CD4-positive, alpha-beta memory T cell (primary cell): ENCODE results near the gene CAPN2. TPM values are rescaled to one million over a fixed set of nuclear protein-coding genes. Genes with fewer than 3 reads are reported as not detected.

Experiments used
- CTCF ChIA-PET: fragments of 350-600 bp; sonication (Branson Sonifier 250); formaldehyde crosslinking; loops from one replicate; lab custom pipeline; 2021; ENCODE audit warnings: inconsistent platforms; ENCODE audit not compliant: partially characterized antibody; lab: Charles Lee
- POLR2A ChIA-PET: fragments of 350-600 bp; sonication (Branson Sonifier 250); formaldehyde crosslinking; loops from one replicate; lab custom pipeline; 2021; ENCODE audit not compliant: partially characterized antibody; lab: Charles Lee
- DNase-seq, 5 donors: peaks; one replicate each; pipeline versions ENCODE4 v3.0.0 to v3.0.0-alpha.2; 2020 to 2022; ENCODE audit warnings: mixed read lengths in 1 of 5
- H3K27ac ChIP-seq: one replicate; pipeline ENCODE4 v1.7.0; 2013; ENCODE audit warnings: low read depth, low read length
- H3K27me3 ChIP-seq: 2 replicates; pipeline ENCODE4 v1.7.0; 2013; ENCODE audit warnings: mild to moderate bottlenecking, low read length, moderate library complexity; ENCODE audit not compliant: insufficient read depth
- H3K36me3 ChIP-seq: 2 replicates; pipeline ENCODE4 v1.7.0; 2013; ENCODE audit warnings: mild to moderate bottlenecking, low read length, moderate library complexity; ENCODE audit not compliant: insufficient read depth
- H3K4me1 ChIP-seq: 2 replicates; pipeline ENCODE4 v1.7.0; 2013; ENCODE audit warnings: mild to moderate bottlenecking, low read length, moderate library complexity; ENCODE audit not compliant: insufficient read depth
- H3K4me3 ChIP-seq, 2 donors: one replicate each; pipeline ENCODE4 v1.7.0; 2013; ENCODE audit warnings: low read length in 2 of 2, mild to moderate bottlenecking in 1 of 2
- H3K9me3 ChIP-seq, 2 donors: one replicate each; pipeline ENCODE4 v1.7.0; 2013; ENCODE audit warnings: low read length in 2 of 2, control low read depth in 1 of 2; ENCODE audit not compliant: control insufficient read depth in 1 of 2
- H3K27ac Mint-ChIP-seq, 7 donors: one replicate each; pipeline ENCODE4 v1.8.0; 2020 to 2021; ENCODE audit warnings: mixed read lengths in 7 of 7, mild to moderate bottlenecking in 6 of 7, inconsistent platforms in 3 of 7, moderate library complexity in 3 of 7
- H3K27me3 Mint-ChIP-seq, 2 donors: one replicate each; pipeline ENCODE4 v1.8.0; 2020 to 2021; ENCODE audit warnings: mixed read lengths in 2 of 2
- H3K36me3 Mint-ChIP-seq, 2 donors: one replicate each; pipeline ENCODE4 v1.8.0; 2020 to 2021; ENCODE audit warnings: mixed read lengths in 2 of 2, inconsistent platforms in 1 of 2, mild to moderate bottlenecking in 1 of 2
- H3K4me1 Mint-ChIP-seq, 4 donors: one replicate each; pipeline ENCODE4 v1.8.0; 2020 to 2021; ENCODE audit warnings: mixed read lengths in 4 of 4, mild to moderate bottlenecking in 1 of 4
- H3K4me3 Mint-ChIP-seq, 8 donors: one replicate each; pipeline ENCODE4 v1.8.0; 2020 to 2021; ENCODE audit warnings: mixed read lengths in 8 of 8, mild to moderate bottlenecking in 7 of 8, moderate library complexity in 6 of 8, inconsistent platforms in 3 of 8
- H3K9me3 Mint-ChIP-seq, 8 donors: one replicate each; pipeline ENCODE4 v1.8.0; 2020 to 2021; ENCODE audit warnings: mixed read lengths in 8 of 8, mild to moderate bottlenecking in 5 of 8, inconsistent platforms in 3 of 8, moderate library complexity in 1 of 8
- intact Hi-C: fragments of 100-400 bp; cut with micrococcal nuclease; formaldehyde crosslinking; loops from one replicate; pipeline ENCODE4 v1.15.1; 2023
- polyA plus RNA-seq, 2 donors: library from polyadenylated mRNA; unstranded; fragments of 300-500 nt; fragmentation: Illumina TruSeq; gene quantifications; one replicate each; pipeline ENCODE4 v1.2.3, GENCODE V29; 2021
- total RNA-seq, 2 experiments: library from RNA; stranded (reverse); gene quantifications; one replicate each; pipeline ENCODE4 v1.2.3, GENCODE V29; 2021

Gene CAPN2
- total RNA-seq (100 to 1,000 TPM; 178 to 180 TPM), polyA plus RNA-seq (100 to 1,000 TPM; 146 to 231 TPM)

GRCh38 chr1:223712194-223712849 lies at the start of gene CAPN2:
Gene CAPN2, plus strand, starts transcription at chr1:223712539. Its CDS starts 102 bp downstream, at chr1:223712641.
- peaks cover 50 to 75% (median 58%) of the 10 kb centered on the region in 4 donors for H3K4me1 Mint-ChIP-seq
- no peaks in the 10 kb centered on the region for H3K27me3 Mint-ChIP-seq
- Histone ChIP-seq H3K27ac (peak within 1 kb of the TSS; percentile 79), H3K27me3 (no peaks in the 10 kb centered on the region), H3K4me3 (peak within 1 kb of the TSS; percentile 53 to 74), H3K9me3 (no peaks in the 10 kb centered on the region), H3K4me1 (peaks cover 61% of the 10 kb centered on the region), H3K36me3 (no peaks in the 10 kb centered on the region)
- H3K4me3 Mint-ChIP-seq = peak within 1 kb of the TSS; percentile 86 to 95 (median 88)
- H3K27ac Mint-ChIP-seq = peak within 1 kb of the TSS; percentile 91 to 98 (median 94)
- H3K36me3 Mint-ChIP-seq = peaks cover 8 to 13% of the 10 kb centered on the region in 2 donors
- no peaks in the 10 kb centered on the region for H3K9me3 Mint-ChIP-seq
- ChIA-PET CTCF (interaction anchor here (0.8 to 5.2 kb wide), 13 partner anchors 9 to 134 kb away, joined by 3 to 100 read pairs (median 5); no protein-coding TSS in a partner anchor), POLR2A (interaction anchor here (0.7 to 4.7 kb wide), 16 partner anchors 9 to 999 kb away, joined by 3 to 71 read pairs (median 4); partner anchors contain the start of gene TP53BP2)
- intact Hi-C loops = loop anchor here (1.0 to 5.0 kb wide), 3 partner anchors 14 to 135 kb away; partner anchors contain the start of gene TP53BP2
- DNase-seq = peak; percentile 54 to 67 (median 62)

DNA sequence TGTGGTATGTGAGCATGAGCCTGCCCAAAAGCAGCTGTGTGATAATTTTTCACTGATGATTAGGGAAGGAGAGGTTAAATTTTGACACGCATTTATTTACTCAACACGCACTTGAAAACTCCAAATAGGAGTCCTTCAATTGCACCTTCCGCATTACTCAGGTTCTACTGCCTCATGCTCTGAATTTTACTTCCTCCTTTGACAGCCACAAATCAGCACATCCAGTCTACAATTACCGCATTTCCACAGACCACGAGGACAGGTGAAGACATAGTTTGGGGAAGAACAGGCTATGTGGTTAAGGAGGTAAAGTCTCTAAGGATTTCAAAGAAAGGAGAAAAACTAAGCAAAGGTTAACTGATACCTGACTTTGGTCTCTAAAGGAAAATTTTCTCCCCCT lies 49.4 kb upstream of the CAPN2 start:
- no peaks in the 10 kb centered on the region for H3K9me3 ChIP-seq
- Mint-ChIP-seq H3K27ac (no peak overlapping the region), H3K27me3 (peaks cover 0 to 1% of the 10 kb centered on the region in 2 donors), H3K36me3 (no peaks in the 10 kb centered on the region), H3K4me1 (peaks cover 0 to 1% (median 0%) of the 10 kb centered on the region in 4 donors), H3K4me3 (no peak overlapping the region), H3K9me3 (peaks cover 0 to 2% (median 0%) of the 10 kb centered on the region in 8 donors)
- intact Hi-C loops = no loop called here
- no peak overlapping the region for H3K4me3 ChIP-seq
- no peaks in the 10 kb centered on the region for H3K36me3 ChIP-seq
- POLR2A ChIA-PET = no interaction called here
- CTCF ChIA-PET = no interaction called here
- DNase-seq = no peak
- H3K4me1 ChIP-seq = no peaks in the 10 kb centered on the region
- H3K27me3 ChIP-seq = no peaks in the 10 kb centered on the region
- H3K27ac ChIP-seq = no peak overlapping the region

DNA sequence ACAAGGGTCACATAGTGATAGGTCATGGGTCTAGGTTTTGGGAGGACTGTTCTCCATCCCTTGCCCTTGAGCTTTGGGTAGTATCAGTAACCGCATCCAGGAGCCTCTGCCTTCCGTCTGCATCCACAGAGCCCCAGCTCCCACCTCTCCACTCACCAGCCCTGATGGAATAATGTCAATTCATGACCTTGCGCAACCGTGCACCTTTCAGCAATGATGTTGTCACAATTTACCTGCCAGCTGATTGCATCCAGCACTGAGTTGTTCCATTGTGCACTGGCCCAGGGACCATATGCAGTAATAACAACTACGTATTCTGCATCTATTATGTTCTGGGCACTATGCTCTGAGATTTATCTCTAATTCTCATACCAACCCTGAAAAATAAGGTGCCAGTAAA lies 48.2 kb upstream of the CAPN2 start:
- peaks cover 0 to 2% (median 0%) of the 10 kb centered on the region in 8 donors for H3K9me3 Mint-ChIP-seq
- Histone ChIP-seq H3K27me3 (no peaks in the 10 kb centered on the region), H3K4me3 (no peak overlapping the region), H3K27ac (no peak overlapping the region), H3K4me1 (no peaks in the 10 kb centered on the region), H3K9me3 (no peaks in the 10 kb centered on the region), H3K36me3 (no peaks in the 10 kb centered on the region)
- DNase-seq = no peak
- H3K4me3 Mint-ChIP-seq = no peak overlapping the region
- H3K4me1 Mint-ChIP-seq = peaks cover 0 to 2% (median under 1%) of the 10 kb centered on the region in 4 donors
- no peaks in the 10 kb centered on the region for H3K27me3 Mint-ChIP-seq
- CTCF ChIA-PET = interaction anchor here (0.7 to 1.4 kb wide), 2 partner anchors 9 to 23 kb away, joined by 3 read pairs; no protein-coding TSS in a partner anchor
- H3K27ac Mint-ChIP-seq = no peak overlapping the region
- POLR2A ChIA-PET = no interaction called here
- no peaks in the 10 kb centered on the region for H3K36me3 Mint-ChIP-seq
- intact Hi-C loops = no loop called here

DNA sequence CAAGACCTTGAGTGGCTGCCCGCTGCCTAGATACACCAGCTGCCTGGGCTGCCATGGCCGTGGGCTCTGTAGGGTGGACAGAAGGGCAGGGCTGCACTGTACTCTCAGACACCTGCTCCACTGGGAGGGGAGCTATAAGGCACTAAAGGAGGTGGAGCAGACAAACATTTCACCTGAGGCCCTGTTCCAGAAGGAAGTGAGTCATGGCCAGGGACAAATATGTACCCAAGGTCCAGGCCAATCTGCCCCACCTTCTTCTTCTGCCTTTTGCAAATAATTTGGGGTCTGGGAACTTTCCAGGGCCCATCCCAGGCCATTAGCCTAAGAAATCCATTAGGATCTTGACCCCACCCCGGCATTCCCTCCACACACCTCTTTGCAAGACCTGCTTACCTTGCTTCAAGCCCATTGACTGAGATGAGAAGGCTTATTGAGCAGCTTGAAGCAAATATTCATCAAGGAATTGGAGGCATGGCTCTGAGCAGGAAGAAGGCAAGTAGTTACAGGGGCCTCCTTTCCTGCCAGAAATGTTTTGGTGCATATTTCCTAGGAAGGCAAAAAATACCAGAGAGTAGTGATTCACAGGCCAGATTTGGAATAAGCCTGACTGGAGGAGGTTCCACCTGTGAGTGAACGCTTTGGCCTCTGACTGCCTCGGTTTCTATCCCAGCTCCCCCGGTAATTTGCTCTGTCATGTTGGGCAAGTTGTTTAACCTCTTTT lies 46.6 kb upstream of the CAPN2 start, which contains the start of gene CAPN8:
CAPN8 (minus strand) TSS at position 110 of the 721 bp plus-strand sequence; CDS start at position 55, 55 bp downstream.
- Histone ChIP-seq H3K4me3 (no peak within 1 kb of the TSS), H3K27me3 (no peaks in the 10 kb centered on the region), H3K9me3 (no peaks in the 10 kb centered on the region), H3K36me3 (no peaks in the 10 kb centered on the region), H3K27ac (no peak within 1 kb of the TSS), H3K4me1 (no peaks in the 10 kb centered on the region)
- H3K4me1 Mint-ChIP-seq = peaks cover 0 to 2% (median under 1%) of the 10 kb centered on the region in 4 donors
- H3K36me3 Mint-ChIP-seq = no peaks in the 10 kb centered on the region
- POLR2A ChIA-PET = no interaction called here
- H3K27me3 Mint-ChIP-seq = no peaks in the 10 kb centered on the region
- intact Hi-C loops = no loop called here
- CTCF ChIA-PET = interaction anchor here (1.0 kb wide), 1 partner anchor 532 kb away, joined by 4 read pairs; no protein-coding TSS in a partner anchor
- DNase-seq = no peak
- H3K4me3 Mint-ChIP-seq = no peak within 1 kb of the TSS
- H3K27ac Mint-ChIP-seq = no peak within 1 kb of the TSS
- H3K9me3 Mint-ChIP-seq = no peaks in the 10 kb centered on the region

DNA sequence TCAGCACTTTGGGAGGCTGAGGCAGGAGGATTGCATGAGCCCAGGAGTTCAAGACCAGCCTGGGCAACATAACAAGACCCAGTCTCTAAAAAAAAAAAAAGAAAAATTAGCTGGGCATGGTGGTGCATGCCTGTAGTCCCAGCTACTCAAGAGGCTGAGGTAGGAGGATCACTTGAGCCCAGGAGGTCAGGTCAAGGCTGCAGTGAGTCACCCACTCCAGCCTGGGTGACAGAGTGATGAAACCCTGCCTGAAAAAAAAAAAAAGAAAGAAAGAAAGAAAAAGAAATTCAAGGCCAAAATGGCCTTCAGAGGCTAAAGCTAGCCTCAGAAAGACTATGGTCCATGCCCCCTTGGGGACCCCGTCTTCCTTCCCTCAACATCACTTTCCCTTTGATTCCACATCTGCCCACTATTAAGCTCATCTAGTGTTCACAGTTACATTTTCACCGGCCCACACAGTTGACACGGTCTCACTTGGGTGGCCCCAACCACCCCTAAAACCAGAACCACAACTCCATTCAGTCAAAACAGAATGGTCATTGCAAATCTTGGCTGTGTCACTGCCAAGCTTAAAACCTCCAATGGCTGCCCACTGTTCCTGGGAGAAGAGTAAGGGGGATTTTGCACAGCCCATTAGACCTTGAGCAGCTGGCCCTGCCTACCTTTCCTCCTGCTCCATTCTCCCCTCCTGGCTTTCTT lies 44.7 kb upstream of the CAPN2 start:
- peaks cover 0 to 2% (median 0%) of the 10 kb centered on the region in 4 donors for H3K4me1 Mint-ChIP-seq
- CTCF ChIA-PET = interaction anchor here (0.7 to 2.1 kb wide), 3 partner anchors 88 to 534 kb away, joined by 3 to 8 read pairs (median 4); no protein-coding TSS in a partner anchor
- intact Hi-C loops = no loop called here

DNA sequence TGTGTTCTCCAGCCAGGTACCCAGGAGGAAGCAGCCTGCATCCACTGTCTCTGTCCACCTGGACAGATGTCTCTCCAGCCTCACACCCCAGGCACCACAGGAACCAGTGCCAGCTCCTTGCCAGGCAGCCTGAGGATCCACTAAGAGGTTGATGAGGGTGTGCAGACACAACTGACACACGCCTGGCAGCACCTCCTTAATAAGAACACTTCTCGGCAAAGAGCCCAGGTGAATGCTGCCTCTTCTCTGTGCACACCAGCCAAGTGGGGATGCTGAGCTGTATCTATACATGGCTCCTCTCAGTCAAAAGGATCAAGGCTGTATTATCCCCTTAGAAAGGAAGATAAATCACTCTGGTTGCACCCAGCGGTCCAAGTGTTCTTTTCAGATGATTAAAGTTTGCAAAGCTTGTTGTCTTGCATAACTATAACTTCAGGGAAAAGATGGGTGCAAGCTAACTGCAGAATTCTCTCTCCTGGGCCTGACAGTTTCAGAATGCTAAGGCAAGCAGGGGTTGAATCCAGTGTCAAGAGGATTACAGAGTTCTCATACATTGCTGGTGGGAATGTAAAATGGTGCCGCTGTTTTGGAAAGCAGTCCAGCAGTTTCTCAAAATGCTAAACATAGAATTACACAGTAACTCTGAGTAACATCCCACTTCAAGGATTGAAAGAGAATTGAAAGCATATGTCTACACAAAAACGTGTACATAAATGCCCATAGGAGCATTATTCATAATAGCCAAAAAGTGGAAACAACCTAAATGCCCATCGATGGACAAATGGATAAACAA lies 43.1 kb upstream of the CAPN2 start:
- peaks cover 0 to 3% of the 10 kb centered on the region in 2 donors for H3K36me3 Mint-ChIP-seq
- H3K4me1 Mint-ChIP-seq = peaks cover 0 to 2% (median 0%) of the 10 kb centered on the region in 4 donors
- POLR2A ChIA-PET = no interaction called here

More for the DNA sequence above, 44.7 kb upstream of the CAPN2 start:
- no peak overlapping the region for H3K4me3 Mint-ChIP-seq
- Histone ChIP-seq H3K27me3 (no peaks in the 10 kb centered on the region), H3K9me3 (no peaks in the 10 kb centered on the region), H3K36me3 (no peaks in the 10 kb centered on the region), H3K4me1 (no peaks in the 10 kb centered on the region), H3K27ac (no peak overlapping the region), H3K4me3 (no peak overlapping the region)
- no peak overlapping the region for H3K27ac Mint-ChIP-seq
- DNase-seq = no peak
- POLR2A ChIA-PET = no interaction called here
- no peaks in the 10 kb centered on the region for H3K36me3 Mint-ChIP-seq
- no peaks in the 10 kb centered on the region for H3K9me3 Mint-ChIP-seq
- H3K27me3 Mint-ChIP-seq = peaks cover 2 to 3% of the 10 kb centered on the region in 2 donors

More for the DNA sequence above, 43.1 kb upstream of the CAPN2 start:
- CTCF ChIA-PET = interaction anchor here (1.1 to 2.1 kb wide), 2 partner anchors 10 to 536 kb away, joined by 3 to 8 read pairs; no protein-coding TSS in a partner anchor
- Histone ChIP-seq H3K9me3 (no peaks in the 10 kb centered on the region), H3K27ac (no peak overlapping the region), H3K4me3 (no peak overlapping the region), H3K27me3 (no peaks in the 10 kb centered on the region), H3K36me3 (no peaks in the 10 kb centered on the region), H3K4me1 (no peaks in the 10 kb centered on the region)
- H3K27ac Mint-ChIP-seq = no peak overlapping the region
- no peak for DNase-seq
- H3K9me3 Mint-ChIP-seq = peaks cover 0 to 11% (median under 1%) of the 10 kb centered on the region in 8 donors
- peaks cover 2 to 3% of the 10 kb centered on the region in 2 donors for H3K27me3 Mint-ChIP-seq
- no peak overlapping the region for H3K4me3 Mint-ChIP-seq
- intact Hi-C loops = no loop called here
